ENCODE results near the gene EIF4E2. TPM values are rescaled to one million over a fixed set of nuclear protein-coding genes. Genes with fewer than 3 reads are reported as not detected.

The EIF4E2 gene
- total and polyA plus RNA-seq, 2 experiments from 2014 or later: 76.9 to 122 TPM

DNA sequence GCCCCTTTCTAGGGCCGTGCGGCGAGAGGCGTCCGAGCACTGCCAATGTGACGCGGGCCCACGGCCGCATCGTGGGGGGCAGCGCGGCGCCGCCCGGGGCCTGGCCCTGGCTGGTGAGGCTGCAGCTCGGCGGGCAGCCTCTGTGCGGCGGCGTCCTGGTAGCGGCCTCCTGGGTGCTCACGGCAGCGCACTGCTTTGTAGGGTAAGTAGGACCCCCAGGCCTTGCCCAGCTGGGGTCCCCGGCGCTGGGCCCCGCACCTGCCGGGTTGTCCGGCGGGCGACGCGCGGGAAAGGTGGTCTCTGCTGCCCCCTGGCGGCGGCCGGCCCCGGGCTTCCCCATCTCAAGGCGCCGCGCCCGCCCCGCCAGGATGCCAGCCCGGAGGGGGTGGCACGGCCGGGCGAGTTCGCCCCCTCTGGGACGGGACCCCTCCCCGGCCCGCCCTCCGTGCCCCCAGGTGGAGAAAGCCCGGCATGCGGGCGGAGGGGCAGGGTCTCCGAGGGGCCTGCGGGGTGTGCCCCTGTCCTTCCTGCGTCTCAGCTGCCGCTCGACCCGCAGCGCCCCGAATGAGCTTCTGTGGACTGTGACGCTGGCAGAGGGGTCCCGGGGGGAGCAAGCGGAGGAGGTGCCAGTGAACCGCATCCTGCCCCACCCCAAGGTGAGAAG lies 28.4 kb upstream of the EIF4E2 start:
- H4K20me1 ChIP-seq (ENCODE audit: insufficient read depth, poor library complexity, severe bottlenecking): no peaks in the 10 kb centered on the region
- H3K4me2 ChIP-seq: peak overlapping the region; percentile 77
- no peaks in the 10 kb centered on the region for H3K9me2 ChIP-seq (replicated peaks; ENCODE audit: insufficient read depth)
- WGBS (ENCODE audit: low lambda C conversion rate, missing lambda C conversion rate): 34% methylated on average over 32 of the region's 66 CpGs
- peaks cover 11% of the 10 kb centered on the region for H3K4me1 ChIP-seq (ENCODE audit: insufficient read depth)
- DNase-seq (ENCODE audit: low spot score): peak; percentile 71
- H3K36me3 ChIP-seq (replicated peaks; ENCODE audit: insufficient read depth, low read depth): no peaks in the 10 kb centered on the region
- no peak overlapping the region for H3K4me3 ChIP-seq
- H3K27me3 ChIP-seq: peaks cover 40% of the 10 kb centered on the region
- no peak overlapping the region for H3K27ac ChIP-seq
- no peak overlapping the region for H2AFZ ChIP-seq
- no peaks in the 10 kb centered on the region for H3K79me2 ChIP-seq
- TF ChIP-seq EZH2 (IDR thresholded peaks at IDR 0.05; ENCODE audit: borderline replicate concordance): no peak
- TF ChIP-seq, protein P1, sequence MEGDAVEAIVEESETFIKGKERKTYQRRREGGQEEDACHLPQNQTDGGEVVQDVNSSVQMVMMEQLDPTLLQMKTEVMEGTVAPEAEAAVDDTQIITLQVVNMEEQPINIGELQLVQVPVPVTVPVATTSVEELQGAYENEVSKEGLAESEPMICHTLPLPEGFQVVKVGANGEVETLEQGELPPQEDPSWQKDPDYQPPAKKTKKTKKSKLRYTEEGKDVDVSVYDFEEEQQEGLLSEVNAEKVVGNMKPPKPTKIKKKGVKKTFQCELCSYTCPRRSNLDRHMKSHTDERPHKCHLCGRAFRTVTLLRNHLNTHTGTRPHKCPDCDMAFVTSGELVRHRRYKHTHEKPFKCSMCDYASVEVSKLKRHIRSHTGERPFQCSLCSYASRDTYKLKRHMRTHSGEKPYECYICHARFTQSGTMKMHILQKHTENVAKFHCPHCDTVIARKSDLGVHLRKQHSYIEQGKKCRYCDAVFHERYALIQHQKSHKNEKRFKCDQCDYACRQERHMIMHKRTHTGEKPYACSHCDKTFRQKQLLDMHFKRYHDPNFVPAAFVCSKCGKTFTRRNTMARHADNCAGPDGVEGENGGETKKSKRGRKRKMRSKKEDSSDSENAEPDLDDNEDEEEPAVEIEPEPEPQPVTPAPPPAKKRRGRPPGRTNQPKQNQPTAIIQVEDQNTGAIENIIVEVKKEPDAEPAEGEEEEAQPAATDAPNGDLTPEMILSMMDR (IDR thresholded peaks at IDR 0.05; ENCODE audit: poor library complexity): peak; percentile 78
- H3K9me3 ChIP-seq (ENCODE audit: low read depth): no peaks in the 10 kb centered on the region

DNA sequence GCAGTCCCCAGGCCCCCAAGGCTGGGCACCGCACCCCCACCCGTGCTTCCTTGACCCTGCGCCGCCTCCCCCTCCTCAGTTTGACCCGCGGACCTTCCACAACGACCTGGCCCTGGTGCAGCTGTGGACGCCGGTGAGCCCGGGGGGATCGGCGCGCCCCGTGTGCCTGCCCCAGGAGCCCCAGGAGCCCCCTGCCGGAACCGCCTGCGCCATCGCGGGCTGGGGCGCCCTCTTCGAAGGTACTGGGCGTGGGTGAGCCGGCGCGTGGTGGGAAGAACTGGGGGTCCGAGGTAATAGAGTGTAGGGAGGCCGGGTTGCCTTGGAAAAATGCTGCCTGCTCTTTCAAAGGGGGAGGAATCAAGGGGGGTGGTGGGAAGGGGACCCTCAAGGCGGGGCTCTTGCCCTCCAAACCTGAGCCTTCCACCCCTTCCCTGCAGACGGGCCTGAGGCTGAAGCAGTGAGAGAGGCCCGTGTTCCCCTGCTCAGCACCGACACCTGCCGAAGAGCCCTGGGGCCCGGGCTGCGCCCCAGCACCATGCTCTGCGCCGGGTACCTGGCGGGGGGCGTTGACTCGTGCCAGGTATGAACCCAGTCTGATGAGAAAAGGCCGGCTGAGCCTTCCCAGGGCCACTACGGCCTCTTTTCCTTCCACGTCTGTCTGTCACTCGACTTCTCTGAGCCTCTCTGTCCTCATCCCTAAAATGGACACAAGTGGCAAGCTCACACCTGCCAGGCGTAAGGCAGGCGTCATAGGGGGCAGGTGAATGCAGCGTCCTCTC lies 27.7 kb upstream of the EIF4E2 start:
- Histone ChIP-seq H3K4me2 (peak overlapping the region; percentile 77), H3K27me3 (peaks cover 40% of the 10 kb centered on the region), H3K27ac (no peak overlapping the region), H3K36me3 (replicated peaks; ENCODE audit: insufficient read depth, low read depth) (no peaks in the 10 kb centered on the region), H3K4me3 (no peak overlapping the region), H3K9me2 (replicated peaks; ENCODE audit: insufficient read depth) (no peaks in the 10 kb centered on the region), H3K4me1 (ENCODE audit: insufficient read depth) (peaks cover 10% of the 10 kb centered on the region), H3K9me3 (ENCODE audit: low read depth) (no peaks in the 10 kb centered on the region), H4K20me1 (ENCODE audit: insufficient read depth, poor library complexity, severe bottlenecking) (no peaks in the 10 kb centered on the region), H3K79me2 (no peaks in the 10 kb centered on the region), H2AFZ (no peak overlapping the region)
- 65% methylated on average over 34 of the region's 46 CpGs for WGBS (ENCODE audit: low lambda C conversion rate, missing lambda C conversion rate)
- DNase-seq (ENCODE audit: low spot score): no peak
- no peak for TF ChIP-seq EZH2 (IDR thresholded peaks at IDR 0.05; ENCODE audit: borderline replicate concordance)

DNA sequence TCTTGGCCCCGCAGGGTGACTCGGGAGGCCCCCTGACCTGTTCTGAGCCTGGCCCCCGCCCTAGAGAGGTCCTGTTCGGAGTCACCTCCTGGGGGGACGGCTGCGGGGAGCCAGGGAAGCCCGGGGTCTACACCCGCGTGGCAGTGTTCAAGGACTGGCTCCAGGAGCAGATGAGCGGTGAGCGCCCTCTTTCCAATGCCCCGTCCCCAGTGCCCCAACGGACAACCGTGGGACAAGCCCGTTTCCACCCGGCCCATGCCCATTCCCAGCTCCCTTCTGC lies 27.1 kb upstream of the EIF4E2 start:
- Histone ChIP-seq H4K20me1 (ENCODE audit: insufficient read depth, poor library complexity, severe bottlenecking) (no peaks in the 10 kb centered on the region), H3K4me3 (no peak overlapping the region)
- WGBS (ENCODE audit: low lambda C conversion rate, missing lambda C conversion rate): 35% methylated on average over 12 of the region's 16 CpGs

More for the DNA sequence above, 27.1 kb upstream of the EIF4E2 start:
- H3K9me3 ChIP-seq (ENCODE audit: low read depth): no peaks in the 10 kb centered on the region
- peaks cover 40% of the 10 kb centered on the region for H3K27me3 ChIP-seq
- no peak overlapping the region for H3K27ac ChIP-seq
- H3K36me3 ChIP-seq (replicated peaks; ENCODE audit: insufficient read depth, low read depth): no peaks in the 10 kb centered on the region
- H3K9me2 ChIP-seq (replicated peaks; ENCODE audit: insufficient read depth): no peaks in the 10 kb centered on the region
- H2AFZ ChIP-seq: no peak overlapping the region
- H3K4me1 ChIP-seq (ENCODE audit: insufficient read depth): peaks cover 10% of the 10 kb centered on the region
- no peak for DNase-seq (ENCODE audit: low spot score)
- TF ChIP-seq, protein P1 (IDR thresholded peaks at IDR 0.05; ENCODE audit: poor library complexity): no peak
- no peak for TF ChIP-seq EZH2phosphoT487 (IDR thresholded peaks at IDR 0.05; ENCODE audit: low read depth, severe bottlenecking, unreplicated experiment)
- no peak for TF ChIP-seq EZH2 (IDR thresholded peaks at IDR 0.05; ENCODE audit: borderline replicate concordance)
- no peaks in the 10 kb centered on the region for H3K79me2 ChIP-seq
- H3K4me2 ChIP-seq: peak overlapping the region; percentile 90

All from hepatocyte (in vitro differentiated cells).